Keratinocyte (primary cell): Measurements from ENCODE around the gene PCF11. TPM values are rescaled to one million over a fixed set of nuclear protein-coding genes. Genes with fewer than 3 reads are reported as not detected.

Experiments used
- DNase-seq: peaks from one replicate; pipeline ENCODE4 v3.0.0-alpha.2; 2011; ENCODE audit warnings: low read depth, missing footprints, low spot score
- FAIRE-seq: peaks from 2 replicates; lab custom pipeline; 2011; peaks lifted over from hg19 to GRCh38; lab: Jason Lieb, UNC
- H2AFZ ChIP-seq: 2 replicates; pipeline ENCODE4 v1.6.0; 2012; ENCODE audit warnings: low read length, control low read depth, inconsistent platforms; ENCODE audit not compliant: control insufficient read depth
- H3K27ac ChIP-seq: 2 replicates; pipeline ENCODE4 v1.5.1; 2011; ENCODE audit warnings: low read length; ENCODE audit not compliant: control insufficient read depth, insufficient read depth
- H3K27me3 ChIP-seq: 3 replicates; pipeline ENCODE4 v1.6.0; 2011; ENCODE audit warnings: low read length; ENCODE audit not compliant: control insufficient read depth, insufficient read depth; ENCODE audit errors: extremely low read depth
- H3K36me3 ChIP-seq, 2 experiments: 2 replicates in 1 of 2; 3 replicates in 1 of 2; pipeline ENCODE4 v1.5.1; 2011; ENCODE audit warnings: low read length in 2 of 2, mild to moderate bottlenecking in 1 of 2; ENCODE audit not compliant: control insufficient read depth in 2 of 2, insufficient read depth in 2 of 2; ENCODE audit errors: extremely low read depth in 1 of 2
- H3K4me1 ChIP-seq: 3 replicates; pipeline ENCODE4 v1.5.1; 2011; ENCODE audit warnings: low read length; ENCODE audit not compliant: control insufficient read depth, insufficient read depth; ENCODE audit errors: extremely low read depth
- H3K4me2 ChIP-seq: 3 replicates; pipeline ENCODE4 v1.6.0; 2011; ENCODE audit warnings: low read depth, low read length; ENCODE audit not compliant: control insufficient read depth, insufficient read depth; ENCODE audit errors: extremely low read depth
- H3K4me3 ChIP-seq, 3 experiments: fragments of 200-600 bp in 1 of 3; sonication (generic) in 1 of 3; 2 replicates in 2 of 3; 3 replicates in 1 of 3; pipeline ENCODE4 v1.5.1; 2011 to 2016; ENCODE audit warnings: low read length in 3 of 3, mild to moderate bottlenecking in 3 of 3, control low read depth in 2 of 3, inconsistent platforms in 1 of 3, low read depth in 1 of 3, mixed read lengths in 1 of 3, mixed run types in 1 of 3, moderate library complexity in 1 of 3; ENCODE audit not compliant: control insufficient read depth in 2 of 3, insufficient read depth in 2 of 3; ENCODE audit errors: extremely low read depth in 1 of 3
- H3K79me2 ChIP-seq: 2 replicates; pipeline ENCODE4 v1.6.0; 2012; ENCODE audit warnings: low read length; ENCODE audit not compliant: control insufficient read depth, insufficient read depth
- H3K9ac ChIP-seq: 3 replicates; pipeline ENCODE4 v1.6.0; 2011; ENCODE audit warnings: low read length; ENCODE audit not compliant: control insufficient read depth, insufficient read depth; ENCODE audit errors: extremely low read depth
- H3K9me1 ChIP-seq: 3 replicates; pipeline ENCODE4 v1.6.0; 2011; ENCODE audit warnings: low read length; ENCODE audit not compliant: control insufficient read depth, insufficient read depth; ENCODE audit errors: extremely low read depth
- H3K9me3 ChIP-seq: 2 replicates; pipeline ENCODE4 v1.5.1; 2012; ENCODE audit warnings: low read depth, low read length; ENCODE audit not compliant: control insufficient read depth
- H4K20me1 ChIP-seq: 3 replicates; pipeline ENCODE4 v1.6.0; 2011; ENCODE audit warnings: low read length; ENCODE audit not compliant: control insufficient read depth, insufficient read depth; ENCODE audit errors: extremely low read depth
- CTCF ChIP-seq, 3 experiments: IDR thresholded peaks in 1 of 3; conservative IDR thresholded peaks in 1 of 3; optimal IDR thresholded peaks in 1 of 3; 2 replicates in 2 of 3; 3 replicates in 1 of 3; pipeline versions ENCODE3 to v1.5.1; 2011; ENCODE audit warnings: low read length in 3 of 3, mild to moderate bottlenecking in 3 of 3, moderate library complexity in 2 of 3, control low read depth in 1 of 3, inconsistent platforms in 1 of 3; ENCODE audit not compliant: insufficient read depth in 2 of 3; ENCODE audit errors: extremely low read depth in 1 of 3
- EZH2 ChIP-seq: IDR thresholded peaks from one replicate; pipeline ENCODE4 v1.6.1; 2012; ENCODE audit warnings: inconsistent platforms, mild to moderate bottlenecking, low read length, moderate library complexity
- dilution Hi-C: fragments of 300-500 bp; cut with MboI; formaldehyde crosslinking; loops from one replicate; pipeline ENCODE4 v1.7.0; 2020; ENCODE audit warnings: low sequenced_read_pairs; ENCODE audit not compliant: extremely low pct_ligation_motif_present
- polyA plus RNA-seq, 5 experiments: library from polyadenylated mRNA; depleted of rRNA in 3 of 5; stranded (reverse) in 3 of 5; stranded (forward) in 1 of 5; unstranded in 1 of 5; fragments of >200 nt; gene quantifications; 1 replicate in 1 of 5; 2 replicates in 3 of 5; 3 replicates in 1 of 5; pipeline versions ENCODE4 v1.2.1 to v1.2.3, GENCODE V29; 2011 to 2012; ENCODE audit warnings: missing spikeins in 2 of 5, low read depth in 1 of 5, low replicate concordance in 1 of 5

PCF11 gene
- polyA plus RNA-seq, 1 donor (not counting 4 experiments of a cell fraction or from before 2014, with no cell fraction given) = 32.8 TPM

GRCh38 chr11:83166193-83166866 is 9.4 kb downstream of the PCF11 start:
- H3K9me1 ChIP-seq = no peaks in the 10 kb centered on the region
- H3K9ac ChIP-seq = no peak overlapping the region
- no peaks in the 10 kb centered on the region for H3K9me3 ChIP-seq
- H3K27me3 ChIP-seq = no peaks in the 10 kb centered on the region
- no peak overlapping the region for H3K4me3 ChIP-seq
- peaks cover 6% of the 10 kb centered on the region for H4K20me1 ChIP-seq
- dilution Hi-C loops = no loop called here
- H3K36me3 ChIP-seq = peaks cover 19 to 31% of the 10 kb centered on the region in 2 experiments
- H3K4me1 ChIP-seq = peaks cover 7% of the 10 kb centered on the region
- H2AFZ ChIP-seq = no peak overlapping the region
- H3K27ac ChIP-seq = no peak overlapping the region
- FAIRE-seq = no peak
- H3K4me2 ChIP-seq = no peak overlapping the region
- no peak for DNase-seq
- H3K79me2 ChIP-seq = peaks cover 89% of the 10 kb centered on the region
- no peak for TF ChIP-seq EZH2
- no peak for TF ChIP-seq CTCF (optimal IDR thresholded peaks at IDR 0.05 in 1 of 3, IDR thresholded peaks at IDR 0.05 in 1 of 3, conservative IDR thresholded peaks at IDR 0.05 in 1 of 3; ENCODE audit: extremely low read depth in 1 of 3, insufficient read depth in 2 of 3, low read length in 3 of 3)

- dilution Hi-C loops = no loop called here
- Histone ChIP-seq H3K4me1 (peaks cover 3% of the 10 kb centered on the region), H4K20me1 (peaks cover 13% of the 10 kb centered on the region), H3K9me1 (no peaks in the 10 kb centered on the region), H2AFZ (no peak overlapping the region), H3K4me2 (no peak overlapping the region), H3K79me2 (peaks cover 90% of the 10 kb centered on the region), H3K27me3 (no peaks in the 10 kb centered on the region), H3K27ac (no peak overlapping the region), H3K36me3 (peaks cover 21 to 42% of the 10 kb centered on the region in 2 experiments), H3K9me3 (no peaks in the 10 kb centered on the region), H3K4me3 (no peak overlapping the region), H3K9ac (no peak overlapping the region)
- FAIRE-seq (no peak), DNase-seq (no peak)
- TF ChIP-seq CTCF (optimal IDR thresholded peaks at IDR 0.05 in 1 of 3, IDR thresholded peaks at IDR 0.05 in 1 of 3, conservative IDR thresholded peaks at IDR 0.05 in 1 of 3; ENCODE audit: extremely low read depth in 1 of 3, insufficient read depth in 2 of 3, low read length in 3 of 3) = no peak
- no peak for TF ChIP-seq EZH2
These were observed 11.8 kb downstream of the PCF11 start for GRCh38 chr11:83168756-83169155.
